Retina (tissue), 1 donor: ENCODE results near the gene SORCS3.

Experiments used
- DNase-seq: peaks from one replicate; pipeline ENCODE4 v3.0.0-alpha.2; 2016

The SORCS3 gene

DNA sequence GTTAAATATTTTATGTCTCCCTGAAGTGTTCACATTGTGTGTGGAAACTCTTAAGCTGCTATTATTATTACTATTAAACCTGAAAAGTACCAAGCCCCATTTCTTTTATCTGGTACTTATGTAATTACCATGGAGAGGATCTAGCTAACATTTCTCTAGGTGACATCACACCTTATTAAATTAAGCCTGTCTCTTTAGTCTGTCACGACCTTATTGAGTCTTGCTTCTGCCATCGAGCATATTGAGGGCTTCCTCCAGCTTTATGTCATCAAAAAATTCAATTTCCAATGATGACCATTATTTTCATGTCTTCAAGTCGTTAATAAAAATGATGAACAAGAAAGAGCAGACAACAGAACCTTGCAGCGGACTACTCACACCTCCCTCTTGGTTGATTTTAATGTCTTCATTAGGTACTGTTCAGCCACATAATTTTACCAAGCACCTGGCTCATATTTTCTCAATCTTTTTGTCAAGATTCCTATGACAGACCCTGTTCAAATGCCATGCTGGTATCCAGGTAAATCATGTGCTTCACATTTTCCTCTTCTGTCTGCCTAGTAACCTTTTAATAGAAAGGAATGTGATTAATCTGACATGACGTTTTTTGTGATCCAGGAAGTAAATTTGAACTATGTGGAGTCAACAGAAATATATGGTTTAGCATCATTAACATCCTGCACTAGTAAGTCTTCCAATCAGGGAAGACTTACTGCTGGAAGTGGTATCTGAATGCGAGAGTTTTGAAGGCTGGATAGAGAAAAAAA lies 556.7 kb downstream of the SORCS3 start:
- no peak for DNase-seq

DNA sequence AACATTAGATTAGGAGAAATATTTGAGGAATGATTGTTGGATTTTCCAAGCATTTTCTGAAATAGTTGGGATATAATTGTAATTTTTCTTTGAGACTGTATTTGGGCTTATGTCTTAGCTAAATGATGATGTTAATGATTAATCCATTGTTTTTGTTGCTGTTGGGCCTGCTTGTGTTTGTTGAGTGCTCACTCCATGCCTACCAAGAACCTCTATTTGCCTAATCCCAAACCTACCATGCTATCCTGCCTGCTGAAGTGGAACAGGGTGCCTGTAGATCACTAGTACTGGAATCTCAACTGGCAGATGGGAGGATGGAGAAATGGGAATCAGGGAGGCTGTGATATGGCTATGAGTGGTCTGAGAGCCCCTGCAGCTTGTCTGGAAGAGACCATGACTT lies 565.5 kb downstream of the SORCS3 start:
- DNase-seq, result no peak

DNA sequence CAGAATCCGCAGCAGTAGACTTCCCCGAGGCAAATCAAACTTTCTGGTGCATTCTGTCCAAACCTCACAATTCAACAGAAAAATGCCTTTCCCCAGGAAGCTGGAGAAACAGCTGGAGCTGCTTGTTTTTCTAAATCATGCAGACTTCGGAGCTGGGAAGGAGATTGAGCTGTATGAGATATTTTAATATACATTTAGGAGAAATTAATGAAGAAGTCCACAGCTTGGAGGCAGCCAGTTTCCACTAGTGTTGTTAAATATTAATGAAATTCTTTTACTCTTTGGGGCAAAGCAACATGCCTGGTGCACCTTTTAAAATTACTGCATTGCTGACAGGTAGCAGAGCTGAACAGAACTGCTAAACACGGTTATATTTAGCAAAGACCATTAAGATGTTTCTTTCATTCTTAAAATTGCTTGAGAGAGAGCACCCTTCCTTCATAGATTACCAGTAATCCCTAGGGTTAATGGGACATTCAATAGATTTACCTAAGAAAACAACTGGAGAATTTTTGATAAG lies 566.4 kb downstream of the SORCS3 start:
- DNase-seq, result no peak

DNA sequence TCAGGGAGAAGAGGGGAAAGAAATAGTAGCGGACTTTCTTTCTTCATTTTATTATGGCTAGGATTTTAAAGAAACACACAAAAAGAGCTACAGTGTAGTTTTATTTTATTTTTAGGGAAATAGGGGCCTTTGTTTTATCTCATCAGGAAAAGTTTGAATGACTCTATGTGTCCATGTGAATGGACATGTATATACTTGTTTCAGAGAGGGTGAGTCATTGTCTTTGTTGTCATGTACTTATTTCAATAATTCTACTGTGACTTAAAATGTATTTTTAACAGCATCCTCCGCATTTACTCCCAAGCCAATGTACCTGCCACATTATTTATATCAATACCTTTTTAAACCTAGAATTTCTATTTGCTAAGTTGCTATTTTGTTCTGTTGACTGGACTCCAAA lies 569.5 kb downstream of the SORCS3 start:
- DNase-seq, result no peak

DNA sequence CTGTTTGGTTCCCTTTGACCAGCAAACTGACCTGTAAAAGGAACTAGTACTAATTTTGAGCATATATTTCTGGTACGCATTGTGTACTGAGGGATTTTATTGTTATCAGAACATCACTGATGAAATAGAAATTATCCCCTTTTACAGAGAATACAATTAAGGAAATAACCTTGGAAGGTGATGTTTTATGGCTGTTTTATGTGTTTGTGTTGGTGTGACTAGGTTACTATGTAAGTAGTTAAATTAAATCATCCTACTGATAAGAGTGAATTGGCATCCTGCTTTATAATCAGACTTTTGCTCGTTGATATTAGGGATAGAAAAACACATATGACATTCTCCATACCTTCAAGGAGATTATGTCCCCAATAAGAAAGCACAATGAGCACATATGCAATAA lies 596.6 kb downstream of the SORCS3 start:
- no peak for DNase-seq

DNA sequence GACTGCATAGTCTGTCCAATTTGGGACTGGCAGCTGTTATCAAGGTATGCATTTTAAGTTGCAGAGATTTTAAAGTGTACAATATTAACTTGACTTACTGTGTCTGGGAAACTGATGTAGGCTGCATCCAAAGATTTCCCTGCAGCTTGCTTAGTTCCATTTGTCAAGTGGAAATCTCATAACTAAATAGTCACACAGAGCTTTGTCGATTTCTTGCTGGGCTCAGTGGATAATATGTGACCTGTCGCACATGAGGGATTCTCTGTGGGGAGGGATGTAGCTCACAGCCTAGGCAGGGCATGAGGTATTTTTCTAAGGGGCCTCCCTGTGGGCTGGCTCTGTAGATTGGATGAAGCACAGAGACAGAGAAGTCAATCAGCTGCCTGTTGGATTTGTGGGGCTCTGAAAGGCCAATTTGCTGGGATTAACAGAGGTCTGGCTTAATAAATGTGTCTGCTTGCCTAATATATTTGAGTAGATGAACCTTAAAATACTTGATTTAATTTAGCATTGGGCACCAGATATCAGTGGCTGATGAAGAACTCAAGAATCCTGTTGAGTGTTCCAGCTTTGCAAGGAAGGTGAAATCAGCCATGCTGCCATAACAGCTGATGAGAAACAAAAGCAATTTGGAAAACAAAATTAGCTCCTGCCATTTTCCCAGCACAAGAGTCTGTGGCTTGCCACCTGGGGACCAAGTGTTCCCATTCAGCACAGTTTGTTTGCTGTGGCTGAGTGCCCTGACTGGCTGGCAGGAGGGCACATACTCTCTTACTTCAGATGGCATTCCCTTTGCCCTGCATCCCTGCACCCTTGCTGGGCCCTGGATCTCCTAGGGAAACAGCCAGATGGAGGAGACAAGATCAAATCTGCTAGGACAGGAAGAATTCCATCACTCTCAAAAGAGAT lies 598.5 kb downstream of the SORCS3 start:
- no peak for DNase-seq

DNA sequence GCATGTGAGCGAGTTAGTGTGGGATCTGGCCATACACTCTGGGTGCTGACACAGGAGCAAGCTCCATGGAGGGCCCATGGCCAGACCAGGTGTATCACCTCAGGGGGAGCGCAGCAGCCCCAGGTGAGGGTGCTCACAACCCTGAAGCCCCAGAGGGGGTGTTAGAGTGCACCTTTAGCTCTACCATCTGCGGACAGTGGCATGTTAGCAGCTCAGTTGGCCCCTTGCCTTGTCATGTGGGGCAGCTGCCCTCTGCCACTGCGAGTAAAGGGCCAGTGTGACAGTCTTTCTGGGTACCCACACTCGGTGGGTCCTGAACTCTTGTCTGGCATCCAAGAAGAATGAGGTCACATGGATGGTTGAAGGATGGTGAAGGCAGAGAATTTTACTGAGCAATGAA lies 600.2 kb downstream of the SORCS3 start:
- DNase-seq, result no peak

DNA sequence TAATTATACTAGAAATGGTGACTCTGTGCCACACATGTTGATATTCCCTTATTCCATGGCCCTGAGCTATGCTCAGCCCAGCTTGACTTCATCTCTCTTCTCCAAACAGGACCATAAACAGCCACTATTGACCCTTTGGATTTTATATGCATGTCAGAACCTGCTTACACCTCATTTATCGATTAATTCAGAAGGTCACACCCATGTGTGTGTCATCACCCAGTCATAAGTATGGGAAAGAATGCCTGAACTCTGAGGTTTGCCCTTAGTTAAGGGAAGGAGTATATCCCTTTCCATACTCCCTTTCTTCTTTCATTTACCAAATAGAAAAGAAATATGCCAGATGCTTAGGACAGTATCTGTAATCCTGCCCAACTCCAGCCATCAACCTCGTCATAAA lies 602.3 kb downstream of the SORCS3 start:
- DNase-seq, result no peak

DNA sequence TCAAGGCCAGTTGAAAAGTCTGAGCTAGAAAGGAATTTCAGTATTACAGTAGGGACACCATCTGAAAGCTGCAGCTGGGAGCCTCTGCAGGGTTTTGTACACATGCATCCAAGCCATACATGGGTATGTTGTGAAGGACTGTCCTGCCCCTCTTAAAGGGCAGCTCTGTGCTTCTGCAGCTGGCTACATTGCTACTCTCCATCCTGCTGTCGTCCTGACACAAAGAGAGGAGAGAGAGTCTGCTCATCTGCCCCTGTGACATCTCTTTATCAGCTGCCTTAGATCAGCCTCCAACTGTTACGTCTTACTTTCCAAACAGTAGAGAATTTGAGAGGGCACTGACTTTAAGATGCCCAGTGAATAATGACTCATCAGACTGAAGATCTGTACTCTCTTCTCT lies 602.7 kb downstream of the SORCS3 start:
- no peak for DNase-seq

DNA sequence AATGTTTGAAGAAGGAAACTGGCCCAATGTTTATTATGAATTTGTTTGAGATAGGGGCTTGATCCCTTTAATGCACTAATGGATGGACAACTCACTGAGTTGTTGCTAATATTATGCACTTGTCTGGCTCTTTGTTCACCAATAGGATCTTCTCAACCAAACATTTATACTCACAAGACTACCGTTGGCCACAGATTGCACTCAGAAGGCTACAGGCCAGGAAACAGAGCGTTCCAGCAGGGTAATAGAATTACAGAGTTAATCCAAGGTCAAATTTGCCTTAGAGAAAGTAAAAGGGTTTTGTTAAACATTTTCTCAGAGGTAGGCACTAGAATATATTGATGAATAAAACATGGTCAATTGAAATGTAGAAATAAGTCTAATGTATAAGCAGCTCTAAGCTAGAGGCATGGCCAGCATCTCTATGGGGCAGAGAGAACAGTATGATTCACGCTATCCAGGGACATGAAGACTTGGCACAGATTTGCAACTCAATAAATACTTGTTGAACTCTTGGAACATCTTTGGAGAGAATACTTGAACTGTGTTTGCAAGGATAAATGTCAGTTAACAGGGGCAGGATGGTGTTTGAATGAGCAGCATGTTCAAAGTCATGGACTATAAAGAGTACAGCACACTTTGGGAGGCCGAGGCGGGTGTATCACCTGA lies 606.9 kb downstream of the SORCS3 start:
- DNase-seq, result no peak

DNA sequence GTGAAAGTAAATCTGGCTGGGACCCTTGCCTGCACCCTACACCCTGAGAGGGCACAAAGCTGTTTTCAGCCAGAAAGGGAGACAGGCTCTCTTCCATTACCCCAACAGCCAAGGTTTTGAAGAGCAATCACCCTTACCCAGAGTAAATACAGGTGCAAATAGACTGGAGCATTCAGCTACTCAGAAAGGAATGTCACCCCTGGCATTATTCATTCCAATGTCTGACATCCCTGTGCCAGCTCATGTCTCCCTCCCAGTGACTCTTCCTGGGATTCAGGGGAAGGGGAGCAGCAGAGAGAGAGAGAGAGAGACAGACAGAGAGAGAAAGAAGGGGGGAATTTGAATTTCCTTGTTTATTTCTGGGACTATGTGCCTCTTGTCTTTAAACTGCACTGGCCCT lies 611.8 kb downstream of the SORCS3 start:
- DNase-seq, result no peak

DNA sequence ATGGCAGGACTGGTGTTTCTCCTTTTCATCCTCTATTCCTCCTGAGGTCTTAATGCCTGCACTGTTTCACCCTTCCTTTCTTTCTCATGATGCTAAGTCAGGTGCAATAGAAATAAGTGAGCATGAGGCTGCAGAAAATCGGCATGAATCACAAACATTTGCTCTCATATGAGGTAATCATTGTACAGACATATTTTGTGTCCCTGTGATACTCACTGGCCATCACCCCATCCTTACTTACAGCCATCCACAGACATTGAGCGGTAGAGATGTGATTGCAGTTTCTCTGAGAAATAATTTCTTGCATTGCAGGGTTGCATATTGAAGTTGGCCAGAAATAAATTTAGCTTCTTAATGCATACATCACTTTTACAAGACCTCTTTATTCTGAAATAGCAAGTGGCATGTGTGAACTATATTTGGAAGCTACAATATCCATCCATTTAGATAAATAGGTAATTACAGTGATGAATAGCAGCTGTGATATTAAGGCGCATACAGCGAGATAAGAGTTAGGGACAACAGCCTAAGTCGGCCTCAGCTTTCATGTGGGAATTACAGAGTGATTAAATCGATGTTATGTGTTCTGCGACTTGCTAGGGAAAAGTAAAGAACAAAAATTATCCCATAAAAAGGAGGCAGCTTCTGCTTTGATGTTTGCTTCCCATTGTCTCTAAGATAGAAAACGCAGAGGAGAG lies 612.6 kb downstream of the SORCS3 start:
- no peak for DNase-seq

DNA sequence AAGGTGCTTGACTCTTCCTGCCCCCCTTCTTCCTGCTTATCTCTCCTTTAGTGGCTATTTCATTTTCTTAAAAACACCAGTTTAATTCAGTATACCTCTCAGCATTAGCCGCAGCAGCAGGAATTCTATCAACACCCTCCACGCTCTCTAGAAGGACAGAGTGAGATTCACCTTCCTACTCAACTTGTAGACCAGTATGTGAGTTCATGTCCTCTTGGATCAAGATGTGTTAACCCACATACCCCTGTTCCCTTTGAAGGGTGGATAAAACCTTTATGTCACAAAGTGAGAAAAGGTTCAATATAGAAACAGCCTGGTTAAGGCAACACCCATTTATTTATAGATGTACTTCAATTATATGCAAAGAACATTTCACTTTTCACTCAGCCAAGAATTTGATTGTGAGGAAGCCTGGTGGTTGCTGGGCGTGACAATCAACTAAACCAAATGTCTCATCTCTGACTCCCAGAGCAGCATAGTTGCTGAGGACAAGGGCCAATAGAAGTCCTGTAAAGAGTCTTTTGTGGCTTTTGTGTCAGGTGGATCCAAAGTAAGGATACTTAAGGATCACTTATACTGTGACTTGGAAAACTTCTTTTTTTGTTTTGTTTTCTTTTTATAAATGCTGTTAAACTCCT lies 617.1 kb downstream of the SORCS3 start:
- no peak for DNase-seq

DNA sequence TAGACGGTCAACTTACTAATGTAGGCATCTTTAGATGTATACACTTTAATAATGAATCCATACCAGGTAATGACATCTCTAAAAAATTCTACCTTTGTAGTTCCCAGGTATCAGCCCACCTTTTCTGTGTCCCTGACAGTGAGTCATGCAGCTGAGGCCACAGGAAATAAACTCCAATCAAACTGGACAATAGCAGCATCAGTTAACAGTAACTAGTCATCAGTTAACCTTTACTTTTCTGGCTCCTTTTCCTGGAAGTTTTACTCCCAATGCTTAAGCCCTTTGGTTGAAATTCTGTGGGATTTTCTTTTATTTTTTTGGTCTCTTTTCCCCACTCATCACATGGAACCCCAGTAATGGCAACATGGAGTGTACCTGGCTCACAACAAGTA lies 617.6 kb downstream of the SORCS3 start:
- DNase-seq, result no peak

DNA sequence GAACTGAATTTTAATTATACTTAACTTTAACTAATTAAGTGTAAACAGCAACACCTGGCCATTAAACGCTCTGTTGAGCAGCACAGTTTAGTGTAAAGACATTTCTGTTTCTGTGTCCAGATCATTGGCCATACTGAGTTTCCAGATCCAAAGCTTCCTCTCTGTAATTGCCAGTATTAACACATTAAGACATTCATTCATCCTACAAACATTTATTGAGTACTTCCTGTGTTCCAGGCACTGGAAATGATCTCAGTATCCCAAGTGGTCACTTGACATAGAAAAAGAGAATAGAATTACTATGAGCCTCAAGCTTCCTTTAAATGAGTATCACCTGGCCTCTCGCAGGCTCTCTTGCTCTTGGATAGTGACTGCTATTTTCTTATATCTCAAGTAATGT lies 618.1 kb downstream of the SORCS3 start:
- DNase-seq, result no peak

DNA sequence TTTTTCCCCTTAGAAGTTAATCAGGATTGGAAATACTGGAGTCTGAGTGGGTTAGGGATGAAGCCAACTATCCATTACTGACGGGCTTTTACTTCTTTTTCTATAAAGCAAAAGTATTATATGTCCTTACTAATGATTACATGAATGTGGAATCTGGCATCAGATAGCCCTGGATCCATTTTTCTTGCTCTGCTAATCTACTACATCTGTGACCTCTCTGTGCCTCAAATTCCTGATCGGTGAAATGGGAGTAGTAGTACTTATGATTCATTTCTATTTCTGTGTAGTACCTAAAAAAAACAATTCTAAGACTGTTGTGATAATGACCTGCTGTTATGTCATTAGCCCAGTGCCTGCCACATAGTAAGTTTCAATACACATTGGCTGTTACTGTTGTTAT lies 621.6 kb downstream of the SORCS3 start:
- no peak for DNase-seq

DNA sequence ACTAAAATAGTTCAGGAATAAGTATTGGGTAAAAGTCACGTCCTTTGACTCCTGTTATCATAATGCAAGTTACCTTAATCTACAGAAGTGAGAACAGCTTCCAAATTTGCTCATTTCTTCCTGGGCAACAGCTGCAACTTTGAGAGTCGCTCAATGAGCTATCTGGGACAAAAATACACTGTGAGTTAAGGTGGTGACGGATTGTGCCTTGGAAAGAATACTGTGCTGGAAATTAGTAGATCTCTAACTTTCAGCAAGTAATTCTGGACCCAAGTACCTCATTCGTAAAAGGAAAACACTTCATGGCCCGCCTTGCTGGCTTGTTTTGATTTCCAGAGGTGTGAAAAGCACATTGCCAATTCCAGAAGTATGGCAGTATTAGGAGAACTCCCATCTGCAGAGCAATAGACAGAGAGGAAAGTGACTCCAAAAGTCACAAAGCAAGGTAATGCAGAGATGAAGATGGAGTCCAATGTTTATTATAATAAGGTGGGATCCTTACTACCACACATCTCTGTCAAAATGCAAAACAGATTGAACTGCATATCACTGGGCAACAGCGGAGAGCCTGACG lies 626.0 kb downstream of the SORCS3 start:
- DNase-seq, result no peak

DNA sequence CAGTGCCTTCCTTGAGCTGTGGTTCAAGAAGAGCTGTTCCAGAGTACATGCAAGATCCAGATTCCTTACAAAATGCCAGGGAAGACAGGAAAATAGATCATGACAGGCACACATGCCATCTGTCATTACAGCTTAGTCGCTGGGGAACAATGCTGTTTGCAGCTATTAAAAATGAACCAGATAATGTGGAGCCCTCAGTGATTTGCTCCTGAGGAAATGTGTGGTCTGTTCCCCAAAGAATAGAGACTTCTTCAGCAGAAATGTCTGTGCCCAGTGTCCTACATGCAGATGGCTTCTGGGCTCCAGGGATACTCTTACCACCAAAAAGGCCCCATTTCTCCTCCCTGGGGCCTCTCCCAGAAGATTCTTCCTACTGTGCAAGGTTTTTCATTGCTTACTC lies 627.9 kb downstream of the SORCS3 start:
- DNase-seq, result peak; percentile 68

DNA sequence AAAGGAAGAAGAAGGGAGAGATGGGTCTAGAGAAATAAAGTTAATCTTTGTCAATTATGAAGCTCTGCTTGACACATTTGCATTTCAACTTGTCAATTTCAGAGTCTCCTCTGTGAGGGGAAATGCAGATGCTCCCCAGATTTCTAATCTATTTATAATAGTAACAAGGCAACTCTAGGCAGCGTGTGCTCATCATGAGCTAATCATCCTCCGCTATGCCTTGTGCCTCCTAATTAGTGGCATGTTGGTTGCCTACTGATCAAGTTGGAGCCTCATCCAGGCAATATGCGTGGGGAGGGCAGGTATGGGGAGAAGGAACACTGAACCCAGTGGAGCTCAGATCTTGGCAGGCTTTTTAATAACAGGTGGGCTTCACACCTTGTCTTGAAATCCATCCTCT lies 628.6 kb downstream of the SORCS3 start:
- DNase-seq, result no peak

DNA sequence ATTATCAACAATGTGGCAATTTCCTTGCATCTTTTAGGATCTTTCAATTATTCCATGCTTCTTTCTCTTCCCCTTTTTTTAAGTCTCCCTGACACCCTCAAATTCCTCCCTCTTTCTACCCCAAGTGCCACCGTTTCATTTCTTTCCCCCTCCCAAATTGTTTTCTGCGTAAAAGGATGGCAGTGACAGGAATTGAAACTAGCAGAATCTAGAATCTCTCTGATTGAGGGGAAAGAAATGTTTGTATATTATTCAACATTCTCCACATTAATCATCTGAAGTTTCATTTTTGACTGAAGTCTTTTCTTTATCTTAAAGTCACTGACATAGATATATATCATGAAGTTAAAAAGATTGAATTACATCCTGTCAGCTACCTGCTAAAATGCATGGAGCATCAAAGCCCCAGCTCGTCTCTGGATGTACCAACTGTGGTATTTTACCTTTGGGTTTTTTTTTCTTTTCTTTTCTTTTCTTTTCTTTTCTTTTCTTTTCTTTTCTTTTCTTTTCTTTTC lies 633.5 kb downstream of the SORCS3 start:
- DNase-seq, result no peak

DNA sequence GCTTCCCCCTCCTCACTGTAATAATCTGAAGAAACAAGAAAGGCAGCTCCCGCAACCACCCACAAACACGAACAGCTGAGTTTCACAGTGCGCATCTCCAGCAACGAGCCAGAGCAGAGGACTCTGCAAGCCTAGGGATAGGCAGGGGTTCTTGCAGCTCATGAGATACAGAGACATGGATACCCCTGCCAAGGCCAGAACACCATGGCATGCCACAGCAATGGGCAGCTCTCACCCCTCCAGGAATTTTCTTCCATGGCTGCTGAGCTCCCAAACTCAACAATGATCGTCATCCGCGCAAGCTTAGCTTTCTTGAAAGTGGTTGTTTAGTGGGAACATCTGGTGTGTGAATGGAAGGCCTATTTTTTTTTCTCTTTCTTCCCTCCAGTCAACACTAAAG lies 637.3 kb downstream of the SORCS3 start:
- DNase-seq, result no peak

DNA sequence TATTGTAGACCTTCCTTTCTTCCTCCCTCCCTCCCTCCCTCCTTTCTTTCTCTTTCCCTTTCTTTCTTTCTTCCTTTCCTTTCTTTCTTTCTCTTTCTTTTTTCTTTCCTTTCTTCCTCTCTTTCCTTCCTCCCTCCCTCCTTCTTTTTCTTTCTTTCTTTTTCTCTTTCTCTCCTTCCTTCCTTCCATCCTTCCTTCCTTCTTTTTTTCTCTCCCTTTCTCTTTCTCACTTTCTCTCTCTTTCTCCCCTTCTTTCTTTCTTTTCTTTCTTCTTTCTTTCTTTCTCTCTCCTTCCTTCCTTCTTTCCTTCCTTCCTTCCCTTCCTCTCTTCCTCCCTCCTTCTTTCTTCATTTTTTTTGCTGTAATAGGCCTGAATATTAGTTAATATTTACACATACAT lies 638.0 kb downstream of the SORCS3 start:
- no peak for DNase-seq
